Choroid plexus epithelial cell (primary cell): ENCODE measurements around the gene UCK2.

Source experiments
- DNase-seq: peaks from one replicate; pipeline ENCODE4 v3.0.0-alpha.2; 2010; ENCODE audit warnings: low read depth
- H3K4me3 ChIP-seq: 2 replicates; pipeline ENCODE4 v1.5.1; 2011; ENCODE audit warnings: low read depth, mild to moderate bottlenecking, control low read depth, low read length, moderate library complexity
- CTCF ChIP-seq: conservative IDR thresholded peaks from 2 replicates; pipeline ENCODE4 v1.5.1; 2011; ENCODE audit warnings: low read depth, mild to moderate bottlenecking, control low read depth, inconsistent platforms, low read length, moderate library complexity

UCK2 gene

GRCh38 chr1:165891111-165891860 lies 63.9 kb downstream of the UCK2 start:
- no peak for TF ChIP-seq CTCF
- DNase-seq: peak; percentile 68
- H3K4me3 ChIP-seq: no peak overlapping the region

GRCh38 chr1:165892935-165893334 lies 65.5 kb downstream of the UCK2 start:
- H3K4me3 ChIP-seq: no peak overlapping the region
- no peak for TF ChIP-seq CTCF
- no peak for DNase-seq

GRCh38 chr1:165893507-165893906 lies 66.1 kb downstream of the UCK2 start:
- no peak for TF ChIP-seq CTCF
- DNase-seq: no peak

GRCh38 chr1:165894591-165894990 lies 67.2 kb downstream of the UCK2 start:
- DNase-seq: peak; percentile 57
- no peak overlapping the region for H3K4me3 ChIP-seq
- peak; percentile 32 for TF ChIP-seq CTCF

More at GRCh38 chr1:165893507-165893906, 66.1 kb downstream of the UCK2 start:
- no peak overlapping the region for H3K4me3 ChIP-seq

- TF ChIP-seq CTCF: no peak
- peak; percentile 59 for DNase-seq
- H3K4me3 ChIP-seq: no peak overlapping the region
Observed at GRCh38 chr1:165895451-165895871, 68.0 kb downstream of the UCK2 start.

GRCh38 chr1:165896277-165896676 lies 68.9 kb downstream of the UCK2 start:
- peak; percentile 93 for DNase-seq
- no peak for TF ChIP-seq CTCF
- H3K4me3 ChIP-seq: no peak overlapping the region
